Cardiac fibroblast (primary cell): ENCODE results near the gene FBXO28.
"Not testable (repeated sequence)": the region's sequence is repeated elsewhere in the genome, so short reads cannot be mapped to it uniquely, and the experiment has no call there.

ENCODE experiments used
- DNase-seq, 2 donors: peaks; one replicate each; pipeline versions ENCODE4 v3.0.0 to v3.0.0-alpha.2; 2010; ENCODE audit warnings: low read depth in 2 of 2
- H3K4me3 ChIP-seq, 2 donors: replicated peaks in 1 of 2; 1 replicate in 1 of 2; 2 replicates in 1 of 2; pipeline ENCODE4 v1.5.1; 2011; ENCODE audit warnings: low read depth in 2 of 2, low read length in 2 of 2, mild to moderate bottlenecking in 2 of 2, moderate library complexity in 1 of 2
- CTCF ChIP-seq: IDR thresholded peaks from one replicate; pipeline ENCODE4 v1.5.1; 2011; ENCODE audit warnings: low read depth, mild to moderate bottlenecking, low read length, inconsistent platforms

Gene FBXO28

GRCh38 chr1:224201383-224201782, 87.5 kb downstream of the FBXO28 start:
- no peak for DNase-seq
- no peak for TF ChIP-seq CTCF
- no peak overlapping the region for H3K4me3 ChIP-seq

GRCh38 chr1:224201853-224202252, 87.9 kb downstream of the FBXO28 start:
- H3K4me3 ChIP-seq, result no peak overlapping the region
- no peak for TF ChIP-seq CTCF
- DNase-seq, result no peak

- no peak for TF ChIP-seq CTCF
- DNase-seq, result peak; percentile 32 to 55
- no peak overlapping the region for H3K4me3 ChIP-seq
These were observed 89.5 kb downstream of the FBXO28 start for GRCh38 chr1:224203243-224204016.

- TF ChIP-seq CTCF, result no peak
- peak; percentile 60 to 83 for DNase-seq
These were observed 91.5 kb downstream of the FBXO28 start for GRCh38 chr1:224205438-224205840.

GRCh38 chr1:224205931-224206538, 92.1 kb downstream of the FBXO28 start:
- H3K4me3 ChIP-seq, DNase-seq: not testable (repeated sequence)

More at GRCh38 chr1:224205438-224205840, 91.5 kb downstream of the FBXO28 start:
- H3K4me3 ChIP-seq, result no peak overlapping the region

- TF ChIP-seq CTCF, result no peak
- DNase-seq, result peak; percentile 69 to 93
- H3K4me3 ChIP-seq, result no peak overlapping the region
These were observed 97.5 kb downstream of the FBXO28 start for GRCh38 chr1:224211206-224211962.
